ENCODE measurements around the gene KCNMA1.

Gene KCNMA1

GRCh38 chr10:76981251-76981650 is 656.4 kb downstream of the KCNMA1 start:
- DNase-seq (ENCODE audit: low spot score) = no peak

GRCh38 chr10:76977901-76978300 is 659.7 kb downstream of the KCNMA1 start:
- no peak for DNase-seq (ENCODE audit: low spot score)

- no peak for DNase-seq (ENCODE audit: low spot score)
Measured at GRCh38 chr10:76977046-76977445, 660.6 kb downstream of the KCNMA1 start.

- DNase-seq (ENCODE audit: low spot score) = no peak
Measured at GRCh38 chr10:76976142-76976541, 661.5 kb downstream of the KCNMA1 start.

GRCh38 chr10:76975126-76975525 is 662.5 kb downstream of the KCNMA1 start:
- DNase-seq (ENCODE audit: low spot score) = no peak

- peak; percentile 60 for DNase-seq (ENCODE audit: low spot score)
Measured at GRCh38 chr10:76974017-76974691, 663.5 kb downstream of the KCNMA1 start.

GRCh38 chr10:76973091-76974016 is 664.3 kb downstream of the KCNMA1 start:
- peak; percentile 16 for DNase-seq (ENCODE audit: low spot score)

- no peak for DNase-seq (ENCODE audit: low spot score)
Measured at GRCh38 chr10:76972541-76972940, 665.1 kb downstream of the KCNMA1 start.

- DNase-seq (ENCODE audit: low spot score) = no peak
Measured at GRCh38 chr10:76971547-76972170, 665.9 kb downstream of the KCNMA1 start.

GRCh38 chr10:76970711-76971519 is 666.7 kb downstream of the KCNMA1 start:
- DNase-seq (ENCODE audit: low spot score) = no peak

GRCh38 chr10:76969366-76969948 is 668.2 kb downstream of the KCNMA1 start:
- no peak for DNase-seq (ENCODE audit: low spot score)

GRCh38 chr10:76968483-76968882 is 669.1 kb downstream of the KCNMA1 start:
- DNase-seq (ENCODE audit: low spot score) = no peak

- peak; percentile 68 for DNase-seq (ENCODE audit: low spot score)
Measured at GRCh38 chr10:76962851-76963250, 674.8 kb downstream of the KCNMA1 start.

- no peak for DNase-seq (ENCODE audit: low spot score)
Measured at GRCh38 chr10:76961841-76962240, 675.8 kb downstream of the KCNMA1 start.

- no peak for DNase-seq (ENCODE audit: low spot score)
Measured at GRCh38 chr10:76959111-76959510, 678.5 kb downstream of the KCNMA1 start.

GRCh38 chr10:76954838-76955237 is 682.8 kb downstream of the KCNMA1 start:
- DNase-seq (ENCODE audit: low spot score) = no peak

GRCh38 chr10:76950354-76950753 is 687.3 kb downstream of the KCNMA1 start:
- DNase-seq (ENCODE audit: low spot score) = peak; percentile 20

GRCh38 chr10:76946270-76946669 is 691.3 kb downstream of the KCNMA1 start:
- peak; percentile 75 for DNase-seq (ENCODE audit: low spot score)

GRCh38 chr10:76945166-76945565 is 692.4 kb downstream of the KCNMA1 start:
- no peak for DNase-seq (ENCODE audit: low spot score)

- no peak for DNase-seq (ENCODE audit: low spot score)
Measured at GRCh38 chr10:76944640-76945039, 693.0 kb downstream of the KCNMA1 start.

GRCh38 chr10:76942628-76943416 is 694.8 kb downstream of the KCNMA1 start:
- DNase-seq (ENCODE audit: low spot score) = peak; percentile 22

Measured in GM03348 (cell line).